HG03095 (cell line): Measurements from ENCODE around the gene SYNE2.

Experiments
- ATAC-seq: cut with Tn5 transposase; IDR thresholded peaks from one replicate; pipeline ENCODE4 v1.9.1; 2021; ENCODE audit warnings: moderate library complexity; ENCODE audit not compliant: unreplicated experiment

Gene SYNE2

GRCh38 chr14:64235652-64236640, 383.1 kb downstream of the SYNE2 start:
- ATAC-seq, result peak; percentile 68

GRCh38 chr14:64238049-64238448, 385.2 kb downstream of the SYNE2 start:
- ATAC-seq, result no peak

- ATAC-seq, result no peak
Observed at GRCh38 chr14:64238631-64239030, 385.8 kb downstream of the SYNE2 start.

GRCh38 chr14:64244279-64244678, 391.5 kb downstream of the SYNE2 start:
- ATAC-seq, result no peak

- no peak for ATAC-seq
Observed at GRCh38 chr14:64245491-64245890, 392.7 kb downstream of the SYNE2 start.

- no peak for ATAC-seq
Observed at GRCh38 chr14:64246688-64247087, 393.9 kb downstream of the SYNE2 start.

GRCh38 chr14:64247195-64247594, 394.4 kb downstream of the SYNE2 start:
- ATAC-seq, result no peak

GRCh38 chr14:64248689-64249088, 395.9 kb downstream of the SYNE2 start:
- ATAC-seq, result no peak

GRCh38 chr14:64249363-64249762, 396.6 kb downstream of the SYNE2 start:
- ATAC-seq, result no peak

- no peak for ATAC-seq
Observed at GRCh38 chr14:64253672-64254071, 400.9 kb downstream of the SYNE2 start.

GRCh38 chr14:64255756-64256155, 403.0 kb downstream of the SYNE2 start:
- ATAC-seq, result no peak

- no peak for ATAC-seq
Observed at GRCh38 chr14:64260418-64260817, 407.6 kb downstream of the SYNE2 start.

- no peak for ATAC-seq
Observed at GRCh38 chr14:64265222-64265621, 412.4 kb downstream of the SYNE2 start.

- no peak for ATAC-seq
Observed at GRCh38 chr14:64266239-64266638, 413.4 kb downstream of the SYNE2 start.

- no peak for ATAC-seq
Observed at GRCh38 chr14:64272019-64272418, 419.2 kb downstream of the SYNE2 start.
